Renal cortical epithelial cell (primary cell): Measurements from ENCODE around the gene SHROOM4. TPM values are rescaled to one million over a fixed set of nuclear protein-coding genes. Genes with fewer than 3 reads are reported as not detected.

ENCODE experiments used
- DNase-seq: peaks from one replicate; pipeline ENCODE4 v3.0.0-alpha.2; 2011; ENCODE audit warnings: low read depth
- total RNA-seq: library from RNA; depleted of rRNA; stranded (reverse); fragments of >200 nt; gene quantifications from 2 replicates; pipeline ENCODE4 v1.2.3, GENCODE V29; 2014

SHROOM4 gene
- total RNA-seq, 1 donor from 2014 or later = 12.7 TPM

DNA sequence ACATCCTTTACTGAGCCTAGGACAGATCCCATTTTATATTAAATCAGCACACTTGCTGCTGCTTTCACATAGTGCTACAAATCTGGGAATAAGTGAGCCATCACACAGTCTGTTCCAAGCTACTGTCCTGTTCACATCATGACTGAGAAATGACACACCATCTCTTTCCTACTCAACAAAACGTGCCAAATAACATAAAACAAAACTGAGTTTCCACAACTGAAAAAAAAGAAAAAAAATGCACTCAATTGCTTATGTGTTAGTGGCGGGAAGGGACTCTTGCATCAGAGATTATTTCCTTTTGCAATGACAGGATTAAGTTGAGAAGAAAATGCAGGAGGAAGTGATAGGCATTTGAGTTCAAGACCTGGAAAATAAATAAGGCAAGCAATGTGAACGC is 109.0 kb downstream of the SHROOM4 start:
- DNase-seq = peak; percentile 42

- DNase-seq = peak; percentile 84
Measured at GRCh38 chrX:50704360-50704759, 109.6 kb downstream of the SHROOM4 start.

- DNase-seq = no peak
Measured at GRCh38 chrX:50700921-50701320, 113.1 kb downstream of the SHROOM4 start.

GRCh38 chrX:50698944-50699343 is 115.0 kb downstream of the SHROOM4 start:
- DNase-seq = no peak

- DNase-seq = peak; percentile 96
Measured at GRCh38 chrX:50697691-50698090, 116.3 kb downstream of the SHROOM4 start.

GRCh38 chrX:50691820-50692219 is 122.2 kb downstream of the SHROOM4 start:
- peak; percentile 33 for DNase-seq

- no peak for DNase-seq
Measured at GRCh38 chrX:50684871-50685270, 129.1 kb downstream of the SHROOM4 start.

DNA sequence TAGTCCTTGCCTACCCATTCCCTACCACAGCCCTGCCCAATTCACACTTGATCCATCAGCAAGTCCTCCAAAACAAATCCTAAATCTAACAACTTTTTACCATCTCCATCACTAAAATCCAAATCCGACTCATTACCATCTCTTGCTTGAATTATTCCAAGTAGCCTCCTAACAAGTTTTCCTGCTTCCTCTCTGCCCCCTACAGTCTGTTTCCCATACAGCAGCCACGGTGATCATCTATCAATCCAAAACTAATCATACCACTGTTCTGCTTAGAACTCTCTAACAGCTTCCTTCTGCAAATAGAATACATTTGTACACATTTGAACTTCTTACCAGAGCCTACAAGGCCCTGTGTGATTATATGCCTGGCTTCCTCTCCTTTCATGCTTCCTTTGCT is 133.0 kb downstream of the SHROOM4 start:
- no peak for DNase-seq

DNA sequence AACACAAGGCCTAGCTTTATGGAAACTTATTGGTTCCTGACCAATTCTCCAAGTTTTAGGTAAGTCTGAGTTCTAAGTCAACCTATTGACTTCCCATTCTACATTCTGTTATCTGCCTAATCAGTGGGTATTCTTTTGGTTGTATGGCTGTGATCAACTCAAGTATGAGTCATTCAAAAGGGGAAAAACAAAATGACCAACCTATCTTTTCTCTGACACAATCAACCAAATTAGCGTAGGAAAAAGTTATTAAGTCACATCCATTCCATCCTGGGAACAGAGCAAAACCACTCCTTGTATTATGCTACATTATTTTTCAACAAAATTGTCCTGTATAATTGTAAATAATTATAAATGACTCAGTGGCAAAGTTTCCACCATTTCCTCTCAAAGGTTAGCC is 136.2 kb downstream of the SHROOM4 start:
- no peak for DNase-seq

GRCh38 chrX:50671661-50672060 is 142.3 kb downstream of the SHROOM4 start:
- DNase-seq = no peak

DNA sequence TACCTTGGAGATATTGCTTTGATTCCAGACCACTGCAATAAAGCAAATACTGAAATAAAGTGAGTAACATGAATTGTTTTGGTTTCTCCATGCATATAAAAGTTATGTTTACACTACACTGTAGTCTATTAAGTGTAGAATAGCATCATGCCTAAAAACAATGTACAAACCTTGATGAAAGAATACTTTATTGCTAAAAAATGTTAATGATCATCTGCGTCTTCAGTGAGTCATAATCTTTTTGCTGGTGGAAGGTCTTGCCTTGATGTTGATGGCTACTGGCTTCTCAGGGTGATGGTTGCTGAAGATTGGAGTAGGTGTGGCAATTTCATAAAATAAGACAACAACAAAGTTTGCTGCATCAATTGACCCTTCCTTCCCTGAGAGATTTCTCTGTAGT is 145.1 kb downstream of the SHROOM4 start:
- no peak for DNase-seq

- DNase-seq = peak; percentile 47
Measured at GRCh38 chrX:50648156-50648555, 165.8 kb downstream of the SHROOM4 start.

GRCh38 chrX:50644496-50644895 is 169.5 kb downstream of the SHROOM4 start:
- DNase-seq = no peak

- DNase-seq = no peak
Measured at GRCh38 chrX:50643525-50644137, 170.4 kb downstream of the SHROOM4 start.

- peak; percentile 2 for DNase-seq
Measured at GRCh38 chrX:50638123-50638522, 175.9 kb downstream of the SHROOM4 start.

DNA sequence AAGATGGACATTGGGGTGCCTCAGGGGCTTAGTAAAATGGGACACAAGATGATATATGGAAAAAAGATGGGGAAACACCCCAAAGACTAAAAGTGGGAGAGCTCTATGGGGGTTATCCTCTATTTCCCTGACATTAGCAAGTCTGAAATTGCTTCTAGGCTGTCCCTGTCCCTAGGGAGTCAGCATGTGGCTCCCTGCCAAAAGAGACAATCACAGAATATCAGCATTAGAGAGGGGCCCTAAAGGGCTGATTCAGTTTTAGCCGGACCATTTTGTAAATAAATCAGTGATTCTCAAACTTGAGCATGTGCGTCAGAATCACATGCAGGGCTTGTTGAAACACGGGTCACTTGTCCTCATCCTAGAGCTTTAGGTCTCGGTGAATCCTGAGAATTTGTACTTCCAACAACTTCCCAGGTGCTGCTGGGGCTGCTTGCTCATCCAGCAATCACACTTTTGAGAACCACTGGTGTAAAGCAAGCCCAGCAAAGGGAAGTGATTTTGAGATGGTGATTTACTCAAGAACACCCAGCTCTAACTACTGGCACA is 178.1 kb downstream of the SHROOM4 start:
- no peak for DNase-seq

- no peak for DNase-seq
Measured at GRCh38 chrX:50635162-50635561, 178.8 kb downstream of the SHROOM4 start.

- no peak for DNase-seq
Measured at GRCh38 chrX:50629774-50630173, 184.2 kb downstream of the SHROOM4 start.

DNA sequence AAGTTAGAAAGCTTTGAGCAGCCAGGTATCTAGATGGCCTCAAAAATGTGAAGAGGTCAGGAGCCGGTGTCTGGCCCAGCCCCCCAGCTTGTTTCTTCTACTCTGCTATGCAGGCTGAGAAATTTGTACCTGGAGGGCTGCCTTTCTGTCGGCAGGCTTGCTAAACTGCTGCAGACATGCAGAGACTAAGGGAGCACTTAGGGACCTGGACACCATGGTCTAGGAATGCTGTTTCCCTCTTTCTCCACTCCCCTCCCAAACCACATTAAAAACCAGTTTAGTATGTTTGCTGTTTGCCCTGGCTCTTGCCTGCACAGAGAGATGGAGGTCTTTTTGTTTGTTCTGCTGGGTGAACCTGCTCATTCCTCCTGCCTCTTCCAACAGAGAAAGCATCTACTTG is 186.3 kb downstream of the SHROOM4 start:
- no peak for DNase-seq

DNA sequence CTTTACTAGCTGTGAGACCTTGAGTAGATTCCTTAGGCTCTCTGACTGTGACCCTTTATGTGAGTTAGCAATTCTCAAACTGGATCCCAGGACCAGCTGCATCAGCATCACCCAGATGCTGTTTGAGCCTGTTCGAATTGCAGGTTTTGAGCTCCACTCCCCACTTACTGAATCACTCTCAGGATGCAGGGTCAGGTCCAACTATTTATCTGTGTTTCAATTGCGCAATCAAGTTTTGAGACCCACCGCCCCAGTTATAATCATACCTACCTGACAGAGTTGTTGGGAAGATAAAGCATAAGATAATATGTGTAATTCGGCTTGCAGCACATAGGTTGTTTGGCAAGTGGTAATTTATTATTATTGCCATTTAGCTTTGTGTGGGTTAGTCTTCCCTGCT is 187.6 kb downstream of the SHROOM4 start:
- no peak for DNase-seq

DNA sequence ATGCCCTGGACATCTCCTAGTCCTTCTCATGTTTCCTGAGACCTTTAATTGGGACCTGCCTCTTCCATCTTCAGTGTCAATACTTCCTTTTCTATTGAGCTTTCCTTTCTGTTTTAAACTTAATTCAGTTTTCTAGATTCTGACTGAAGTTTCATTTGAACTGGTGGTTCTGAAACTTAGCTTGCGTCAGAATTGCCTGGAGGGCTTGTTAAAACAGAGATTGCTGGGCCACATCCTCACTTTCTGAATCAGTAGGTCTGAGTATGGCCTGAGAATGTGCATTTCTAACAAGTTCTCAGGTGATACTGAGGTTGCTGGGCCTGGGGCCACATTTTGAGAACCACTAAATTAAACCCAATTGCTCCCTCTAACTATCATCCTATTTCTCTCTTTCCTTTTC is 191.2 kb downstream of the SHROOM4 start:
- DNase-seq = no peak

DNA sequence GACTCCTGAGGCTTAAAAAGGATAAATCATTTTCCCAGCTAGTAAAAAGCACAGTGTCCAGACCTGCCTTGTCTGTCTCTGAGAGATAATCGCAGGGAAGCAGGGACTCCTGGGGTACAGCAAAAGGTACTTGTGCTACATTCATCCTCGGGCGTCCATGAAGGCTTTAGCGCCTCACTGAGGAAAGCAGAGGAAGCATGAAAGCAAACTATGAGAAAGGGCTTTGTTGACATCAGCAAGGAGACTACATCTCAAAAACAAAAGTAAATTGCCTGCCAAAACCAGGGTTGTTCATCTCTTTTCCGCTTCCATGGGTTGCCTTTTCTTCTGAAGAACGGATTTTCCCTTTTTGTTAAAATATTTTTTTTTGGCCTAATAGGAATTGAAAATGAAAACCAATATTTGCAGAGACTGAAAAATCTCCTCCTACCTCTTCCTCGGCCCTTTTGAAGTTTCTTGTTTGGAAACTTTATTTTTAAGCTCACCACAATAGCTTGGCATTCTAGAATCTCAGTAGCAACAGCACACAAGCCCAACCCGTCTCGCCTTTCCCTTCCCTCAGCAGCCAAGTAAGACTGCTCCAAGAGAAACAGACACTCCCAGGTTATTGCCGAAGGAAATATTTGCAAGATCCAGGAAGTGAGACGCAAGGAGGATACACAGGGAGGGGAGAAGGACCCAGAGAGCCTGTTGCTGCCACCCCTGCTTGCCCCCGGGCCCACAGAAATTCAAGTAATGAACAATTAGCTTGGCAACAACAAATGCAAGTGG is 195.0 kb downstream of the SHROOM4 start:
- DNase-seq = peak; percentile 2

- DNase-seq = peak; percentile 70
Measured at GRCh38 chrX:50617183-50617582, 196.8 kb downstream of the SHROOM4 start.
